Adrenal gland (tissue), 5 donors: ENCODE results near the gene SEMA4F.

Experiments used
- POLR2A ChIP-seq, 2 donors: fragments of 450-650 bp; IDR thresholded peaks; one replicate each; pipeline ENCODE4 v1.6.1; 2017; ENCODE audit warnings: antibody characterized with exemption in 2 of 2, mild to moderate bottlenecking in 2 of 2, moderate library complexity in 1 of 2
- TF ChIP-seq, protein P1 (sequence below), 6 experiments: fragments of 450-650 bp in 4 of 6; fragments of 200-600 bp in 2 of 6; sonication (generic) in 1 of 6; IDR thresholded peaks; 1 replicate in 5 of 6; 2 replicates in 1 of 6; pipeline versions ENCODE4 v1.5.1 to v1.8.0; 2016 to 2021; ENCODE audit warnings: antibody characterized with exemption in 6 of 6, mild to moderate bottlenecking in 2 of 6, moderate library complexity in 1 of 6
- donor health status: DM: no; HTN: no; CAD: no.

GRCh38 chr2:74702001-74702715 is 48.1 kb downstream of the SEMA4F start:
- TF ChIP-seq, protein P1, sequence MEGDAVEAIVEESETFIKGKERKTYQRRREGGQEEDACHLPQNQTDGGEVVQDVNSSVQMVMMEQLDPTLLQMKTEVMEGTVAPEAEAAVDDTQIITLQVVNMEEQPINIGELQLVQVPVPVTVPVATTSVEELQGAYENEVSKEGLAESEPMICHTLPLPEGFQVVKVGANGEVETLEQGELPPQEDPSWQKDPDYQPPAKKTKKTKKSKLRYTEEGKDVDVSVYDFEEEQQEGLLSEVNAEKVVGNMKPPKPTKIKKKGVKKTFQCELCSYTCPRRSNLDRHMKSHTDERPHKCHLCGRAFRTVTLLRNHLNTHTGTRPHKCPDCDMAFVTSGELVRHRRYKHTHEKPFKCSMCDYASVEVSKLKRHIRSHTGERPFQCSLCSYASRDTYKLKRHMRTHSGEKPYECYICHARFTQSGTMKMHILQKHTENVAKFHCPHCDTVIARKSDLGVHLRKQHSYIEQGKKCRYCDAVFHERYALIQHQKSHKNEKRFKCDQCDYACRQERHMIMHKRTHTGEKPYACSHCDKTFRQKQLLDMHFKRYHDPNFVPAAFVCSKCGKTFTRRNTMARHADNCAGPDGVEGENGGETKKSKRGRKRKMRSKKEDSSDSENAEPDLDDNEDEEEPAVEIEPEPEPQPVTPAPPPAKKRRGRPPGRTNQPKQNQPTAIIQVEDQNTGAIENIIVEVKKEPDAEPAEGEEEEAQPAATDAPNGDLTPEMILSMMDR (IDR thresholded peaks at IDR 0.05), result no peak
- no peak for TF ChIP-seq POLR2A (IDR thresholded peaks at IDR 0.05)
